GM10847 (cell line): ENCODE results near the gene MSL2.

ENCODE experiments used
- POLR2A ChIP-seq: IDR thresholded peaks from 2 replicates; pipeline ENCODE4 v1.6.1; 2011; ENCODE audit not compliant: insufficient read length; ENCODE audit errors: extremely low read depth

Gene MSL2

GRCh38 chr3:136106101-136106500 lies 90.0 kb downstream of the MSL2 start:
- TF ChIP-seq POLR2A: no peak

GRCh38 chr3:136105044-136105443 lies 91.1 kb downstream of the MSL2 start:
- TF ChIP-seq POLR2A: no peak
